ENCODE results near the gene LNPEP. TPM values are rescaled to one million over a fixed set of nuclear protein-coding genes. Genes with fewer than 3 reads are reported as not detected.

The LNPEP gene
- total and polyA plus RNA-seq, 2 of the 13 experiments (the other 11 are each of a cell fraction or from before 2014, with no cell fraction given), result 8.0 to 16.9 TPM

DNA sequence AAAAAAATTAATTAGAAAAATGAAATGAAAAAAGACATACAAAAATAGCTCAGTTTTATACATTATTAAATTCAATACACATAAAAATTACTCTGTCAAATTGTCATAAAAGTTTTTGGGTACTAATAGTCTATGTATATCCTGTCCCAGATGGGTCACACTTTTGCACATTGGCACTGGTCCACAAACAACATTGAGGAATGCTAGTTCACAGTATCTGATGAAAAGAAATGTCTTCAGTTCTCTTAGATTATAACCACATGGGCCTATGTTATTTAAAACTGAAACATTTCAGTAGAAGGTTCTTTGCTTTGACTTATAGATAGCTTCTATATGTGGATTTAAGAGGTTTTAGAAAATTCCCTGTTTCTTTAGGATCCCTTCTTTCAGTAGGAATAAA is 39.8 kb downstream of the LNPEP start:
- Histone ChIP-seq H3K4me3 (replicated peaks in 1 of 3; ENCODE audit: insufficient read depth in 1 of 3, low read depth in 2 of 3, low read length in 3 of 3) (no peak overlapping the region), H3K4me2 (ENCODE audit: low read depth, low read length) (no peak overlapping the region), H3K27ac (ENCODE audit: extremely low read length, insufficient read depth, low read length) (no peak overlapping the region), H3K4me1 (ENCODE audit: insufficient read depth, low read length) (no peaks in the 10 kb centered on the region), H3K9ac (ENCODE audit: insufficient read depth, low read depth, low read length) (no peak overlapping the region), H3K79me2 (ENCODE audit: insufficient read depth, low read length) (peaks cover 6% of the 10 kb centered on the region), H3K9me3 (ENCODE audit: low read length) (no peaks in the 10 kb centered on the region), H4K20me1 (ENCODE audit: insufficient read depth, low read length) (no peaks in the 10 kb centered on the region), H3K27me3 (ENCODE audit: control insufficient read depth in 1 of 2, insufficient read depth in 2 of 2, low read length in 2 of 2) (no peaks in the 10 kb centered on the region), H3K36me3 (replicated peaks in 1 of 2; ENCODE audit: control insufficient read depth in 1 of 2, insufficient read depth in 2 of 2, low read length in 2 of 2) (peaks cover 3 to 15% of the 10 kb centered on the region in 2 experiments), H2AFZ (ENCODE audit: low read length) (no peak overlapping the region)
- BruUV-seq (replicated peaks), result no TSS peak
- ChIA-PET CTCF (ENCODE audit: low intra/inter-chr PET ratio, low total read pairs) (no interaction called here), POLR2A (no interaction called here)
- in situ Hi-C loops (cut with HindIII; ENCODE audit: extremely low pct_ligation_motif_present, low pct_unique_long_range_greater_than_20kb), result no loop called here
- DNase-seq (ENCODE audit: low spot score), result no peak
- ATAC-seq, result no peak
- intact Hi-C loops (cut with micrococcal nuclease; ENCODE audit: unreplicated experiment), result no loop called here
- no peak for FAIRE-seq
- TF ChIP-seq, protein P1, sequence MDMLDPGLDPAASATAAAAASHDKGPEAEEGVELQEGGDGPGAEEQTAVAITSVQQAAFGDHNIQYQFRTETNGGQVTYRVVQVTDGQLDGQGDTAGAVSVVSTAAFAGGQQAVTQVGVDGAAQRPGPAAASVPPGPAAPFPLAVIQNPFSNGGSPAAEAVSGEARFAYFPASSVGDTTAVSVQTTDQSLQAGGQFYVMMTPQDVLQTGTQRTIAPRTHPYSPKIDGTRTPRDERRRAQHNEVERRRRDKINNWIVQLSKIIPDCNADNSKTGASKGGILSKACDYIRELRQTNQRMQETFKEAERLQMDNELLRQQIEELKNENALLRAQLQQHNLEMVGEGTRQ (IDR thresholded peaks at IDR 0.05; ENCODE audit: low read depth, low read length), result no peak
- TF ChIP-seq, protein P1 (CRISPR knock-in tag; IDR thresholded peaks at IDR 0.05; ENCODE audit: borderline replicate concordance), result no peak
- TF ChIP-seq, protein P2, sequence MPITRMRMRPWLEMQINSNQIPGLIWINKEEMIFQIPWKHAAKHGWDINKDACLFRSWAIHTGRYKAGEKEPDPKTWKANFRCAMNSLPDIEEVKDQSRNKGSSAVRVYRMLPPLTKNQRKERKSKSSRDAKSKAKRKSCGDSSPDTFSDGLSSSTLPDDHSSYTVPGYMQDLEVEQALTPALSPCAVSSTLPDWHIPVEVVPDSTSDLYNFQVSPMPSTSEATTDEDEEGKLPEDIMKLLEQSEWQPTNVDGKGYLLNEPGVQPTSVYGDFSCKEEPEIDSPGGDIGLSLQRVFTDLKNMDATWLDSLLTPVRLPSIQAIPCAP (CRISPR knock-in tag; IDR thresholded peaks at IDR 0.05; ENCODE audit: low read depth), result no peak
- TF ChIP-seq, protein P3, sequence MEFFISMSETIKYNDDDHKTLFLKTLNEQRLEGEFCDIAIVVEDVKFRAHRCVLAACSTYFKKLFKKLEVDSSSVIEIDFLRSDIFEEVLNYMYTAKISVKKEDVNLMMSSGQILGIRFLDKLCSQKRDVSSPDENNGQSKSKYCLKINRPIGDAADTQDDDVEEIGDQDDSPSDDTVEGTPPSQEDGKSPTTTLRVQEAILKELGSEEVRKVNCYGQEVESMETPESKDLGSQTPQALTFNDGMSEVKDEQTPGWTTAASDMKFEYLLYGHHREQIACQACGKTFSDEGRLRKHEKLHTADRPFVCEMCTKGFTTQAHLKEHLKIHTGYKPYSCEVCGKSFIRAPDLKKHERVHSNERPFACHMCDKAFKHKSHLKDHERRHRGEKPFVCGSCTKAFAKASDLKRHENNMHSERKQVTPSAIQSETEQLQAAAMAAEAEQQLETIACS (CRISPR knock-in tag; IDR thresholded peaks at IDR 0.05), result no peak
- TF ChIP-seq, protein P4, sequence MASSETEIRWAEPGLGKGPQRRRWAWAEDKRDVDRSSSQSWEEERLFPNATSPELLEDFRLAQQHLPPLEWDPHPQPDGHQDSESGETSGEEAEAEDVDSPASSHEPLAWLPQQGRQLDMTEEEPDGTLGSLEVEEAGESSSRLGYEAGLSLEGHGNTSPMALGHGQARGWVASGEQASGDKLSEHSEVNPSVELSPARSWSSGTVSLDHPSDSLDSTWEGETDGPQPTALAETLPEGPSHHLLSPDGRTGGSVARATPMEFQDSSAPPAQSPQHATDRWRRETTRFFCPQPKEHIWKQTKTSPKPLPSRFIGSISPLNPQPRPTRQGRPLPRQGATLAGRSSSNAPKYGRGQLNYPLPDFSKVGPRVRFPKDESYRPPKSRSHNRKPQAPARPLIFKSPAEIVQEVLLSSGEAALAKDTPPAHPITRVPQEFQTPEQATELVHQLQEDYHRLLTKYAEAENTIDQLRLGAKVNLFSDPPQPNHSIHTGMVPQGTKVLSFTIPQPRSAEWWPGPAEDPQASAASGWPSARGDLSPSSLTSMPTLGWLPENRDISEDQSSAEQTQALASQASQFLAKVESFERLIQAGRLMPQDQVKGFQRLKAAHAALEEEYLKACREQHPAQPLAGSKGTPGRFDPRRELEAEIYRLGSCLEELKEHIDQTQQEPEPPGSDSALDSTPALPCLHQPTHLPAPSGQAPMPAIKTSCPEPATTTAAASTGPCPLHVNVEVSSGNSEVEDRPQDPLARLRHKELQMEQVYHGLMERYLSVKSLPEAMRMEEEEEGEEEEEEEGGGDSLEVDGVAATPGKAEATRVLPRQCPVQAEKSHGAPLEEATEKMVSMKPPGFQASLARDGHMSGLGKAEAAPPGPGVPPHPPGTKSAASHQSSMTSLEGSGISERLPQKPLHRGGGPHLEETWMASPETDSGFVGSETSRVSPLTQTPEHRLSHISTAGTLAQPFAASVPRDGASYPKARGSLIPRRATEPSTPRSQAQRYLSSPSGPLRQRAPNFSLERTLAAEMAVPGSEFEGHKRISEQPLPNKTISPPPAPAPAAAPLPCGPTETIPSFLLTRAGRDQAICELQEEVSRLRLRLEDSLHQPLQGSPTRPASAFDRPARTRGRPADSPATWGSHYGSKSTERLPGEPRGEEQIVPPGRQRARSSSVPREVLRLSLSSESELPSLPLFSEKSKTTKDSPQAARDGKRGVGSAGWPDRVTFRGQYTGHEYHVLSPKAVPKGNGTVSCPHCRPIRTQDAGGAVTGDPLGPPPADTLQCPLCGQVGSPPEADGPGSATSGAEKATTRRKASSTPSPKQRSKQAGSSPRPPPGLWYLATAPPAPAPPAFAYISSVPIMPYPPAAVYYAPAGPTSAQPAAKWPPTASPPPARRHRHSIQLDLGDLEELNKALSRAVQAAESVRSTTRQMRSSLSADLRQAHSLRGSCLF (CRISPR knock-in tag; IDR thresholded peaks at IDR 0.05; ENCODE audit: borderline replicate concordance), result no peak
- TF ChIP-seq NFE2L1 (CRISPR knock-in tag; IDR thresholded peaks at IDR 0.05; ENCODE audit: borderline replicate concordance) (no peak), TOPORS (CRISPR knock-in tag; IDR thresholded peaks at IDR 0.05) (no peak), ZNF329 (CRISPR knock-in tag; IDR thresholded peaks at IDR 0.05; ENCODE audit: low read depth) (no peak), TCF7L2 (IDR thresholded peaks at IDR 0.05; ENCODE audit: low read depth, low read length) (no peak), BORCS8-MEF2B (CRISPR knock-in tag; IDR thresholded peaks at IDR 0.05) (no peak), FOSL2 (CRISPR knock-in tag; IDR thresholded peaks at IDR 0.05) (no peak), RBM22 (optimal IDR thresholded peaks at IDR 0.05; ENCODE audit: low read length) (no peak), ZNF441 (CRISPR knock-in tag; IDR thresholded peaks at IDR 0.05; ENCODE audit: borderline replicate concordance) (no peak), MTA1 (CRISPR knock-in tag; IDR thresholded peaks at IDR 0.05; ENCODE audit: borderline replicate concordance) (no peak)
- TF ChIP-seq, protein P5, sequence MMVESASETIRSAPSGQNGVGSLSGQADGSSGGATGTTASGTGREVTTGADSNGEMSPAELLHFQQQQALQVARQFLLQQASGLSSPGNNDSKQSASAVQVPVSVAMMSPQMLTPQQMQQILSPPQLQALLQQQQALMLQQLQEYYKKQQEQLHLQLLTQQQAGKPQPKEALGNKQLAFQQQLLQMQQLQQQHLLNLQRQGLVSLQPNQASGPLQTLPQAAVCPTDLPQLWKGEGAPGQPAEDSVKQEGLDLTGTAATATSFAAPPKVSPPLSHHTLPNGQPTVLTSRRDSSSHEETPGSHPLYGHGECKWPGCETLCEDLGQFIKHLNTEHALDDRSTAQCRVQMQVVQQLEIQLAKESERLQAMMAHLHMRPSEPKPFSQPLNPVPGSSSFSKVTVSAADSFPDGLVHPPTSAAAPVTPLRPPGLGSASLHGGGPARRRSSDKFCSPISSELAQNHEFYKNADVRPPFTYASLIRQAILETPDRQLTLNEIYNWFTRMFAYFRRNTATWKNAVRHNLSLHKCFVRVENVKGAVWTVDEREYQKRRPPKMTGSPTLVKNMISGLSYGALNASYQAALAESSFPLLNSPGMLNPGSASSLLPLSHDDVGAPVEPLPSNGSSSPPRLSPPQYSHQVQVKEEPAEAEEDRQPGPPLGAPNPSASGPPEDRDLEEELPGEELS (CRISPR knock-in tag; IDR thresholded peaks at IDR 0.05), result no peak

Data from HepG2 (cell line).